ENCODE measurements around the gene NDUFA3. TPM values are rescaled to one million over a fixed set of nuclear protein-coding genes. Genes with fewer than 3 reads are reported as not detected.

Gene NDUFA3
- polyA plus RNA-seq, 2 of the 4 experiments (the other 2 are of a cell fraction), result 43.5 to 190 TPM

GRCh38 chr19:54124393-54124792 lies 21.7 kb downstream of the NDUFA3 start:
- Histone ChIP-seq H3K4me3 (no peak overlapping the region), H3K27ac (no peak overlapping the region), H3K4me2 (no peak overlapping the region), H3K9me3 (no peaks in the 10 kb centered on the region), H3K4me1 (no peaks in the 10 kb centered on the region)
- DNase-seq (ENCODE audit: low read depth in 1 of 2, low spot score in 1 of 2) (no peak), FAIRE-seq (no peak), ATAC-seq (no peak)
- ChIA-PET CTCF (interaction anchor here (1.1 to 3.2 kb wide), 3 partner anchors 8 to 44 kb away, joined by 3 to 8 read pairs (median 4); partner anchors contain the start of gene CNOT3), POLR2A (interaction anchor here (0.9 to 2.4 kb wide), 2 partner anchors 9 to 13 kb away, joined by 5 to 10 read pairs; partner anchors contain the start of genes CNOT3, PRPF31 and TFPT)
- 90% methylated on average over 19 of the region's 19 CpGs for WGBS (ENCODE audit: missing lambda C conversion rate)
- no peak for TF ChIP-seq NPAS2 (CRISPR knock-in tag; IDR thresholded peaks at IDR 0.05; ENCODE audit: borderline replicate concordance)
- TF ChIP-seq ZSCAN20 (CRISPR knock-in tag; IDR thresholded peaks at IDR 0.05), result no peak
- TF ChIP-seq HDAC2 (IDR thresholded peaks at IDR 0.05), result no peak
- TF ChIP-seq EP300 (IDR thresholded peaks at IDR 0.05), result no peak
- no peak for TF ChIP-seq HMGXB4 (CRISPR knock-in tag; IDR thresholded peaks at IDR 0.05; ENCODE audit: borderline replicate concordance)
- no peak for TF ChIP-seq RAD21 (conservative IDR thresholded peaks at IDR 0.05 in 1 of 2, IDR thresholded peaks at IDR 0.05 in 1 of 2)
- TF ChIP-seq RCOR1 (IDR thresholded peaks at IDR 0.05; ENCODE audit: low read depth, low read length), result no peak
- no peak for TF ChIP-seq CTCF (IDR thresholded peaks at IDR 0.05)
- no peak for TF ChIP-seq FOSB (CRISPR knock-in tag; IDR thresholded peaks at IDR 0.05)
- no peak for TF ChIP-seq ZC3H11A (IDR thresholded peaks at IDR 0.05)
- TF ChIP-seq RNF2 (IDR thresholded peaks at IDR 0.05; ENCODE audit: borderline replicate concordance, low read depth), result no peak
- no peak for TF ChIP-seq CHD2 (IDR thresholded peaks at IDR 0.05; ENCODE audit: low read length, partially characterized antibody)
- no peak for TF ChIP-seq BHLHE40 (IDR thresholded peaks at IDR 0.05; ENCODE audit: low read depth, low read length)
- no peak for TF ChIP-seq FOSL2 (IDR thresholded peaks at IDR 0.05)
- TF ChIP-seq FOSL2 (CRISPR knock-in tag; IDR thresholded peaks at IDR 0.05), result no peak
- TF ChIP-seq POLR2AphosphoS2 (conservative IDR thresholded peaks at IDR 0.05; ENCODE audit: low read length), result no peak

- ChIA-PET CTCF (interaction anchor here (0.5 to 3.2 kb wide), 2 partner anchors 12 to 350 kb away, joined by 3 to 8 read pairs; partner anchors contain the start of gene CNOT3), POLR2A (no interaction called here)
- Histone ChIP-seq H3K9me3 (no peaks in the 10 kb centered on the region), H3K4me1 (no peaks in the 10 kb centered on the region), H3K4me3 (no peak overlapping the region), H3K27ac (no peak overlapping the region), H3K4me2 (no peak overlapping the region)
- no peak for FAIRE-seq
- no peak for DNase-seq (ENCODE audit: low read depth in 1 of 2, low spot score in 1 of 2)
- WGBS (ENCODE audit: missing lambda C conversion rate), result 92% methylated on average over 9 of the region's 9 CpGs
- no peak for ATAC-seq
- TF ChIP-seq CTCF (IDR thresholded peaks at IDR 0.05) (no peak), HMGXB4 (CRISPR knock-in tag; IDR thresholded peaks at IDR 0.05; ENCODE audit: borderline replicate concordance) (no peak), ELK1 (IDR thresholded peaks at IDR 0.05; ENCODE audit: low read depth, low read length) (no peak), NPAS2 (CRISPR knock-in tag; IDR thresholded peaks at IDR 0.05; ENCODE audit: borderline replicate concordance) (no peak), JUNB (IDR thresholded peaks at IDR 0.05) (no peak), RCOR1 (IDR thresholded peaks at IDR 0.05; ENCODE audit: low read depth, low read length) (no peak), REST (IDR thresholded peaks at IDR 0.05) (no peak), ZC3H11A (IDR thresholded peaks at IDR 0.05) (no peak), RNF2 (IDR thresholded peaks at IDR 0.05; ENCODE audit: borderline replicate concordance, low read depth) (no peak), CEBPB (IDR thresholded peaks at IDR 0.05) (no peak), HOXB13 (CRISPR knock-in tag; IDR thresholded peaks at IDR 0.05; ENCODE audit: low read depth) (no peak), KDM1A (IDR thresholded peaks at IDR 0.05; ENCODE audit: low read depth) (no peak), SMC3 (IDR thresholded peaks at IDR 0.05) (no peak)
Measured at GRCh38 chr19:54125713-54126112, 23.1 kb downstream of the NDUFA3 start.
